ENCODE data around the gene HINFP. TPM values are rescaled to one million over a fixed set of nuclear protein-coding genes. Genes with fewer than 3 reads are reported as not detected.
"Not testable (repeated sequence)": the region's sequence is repeated elsewhere in the genome, so short reads cannot be mapped to it uniquely, and the experiment has no call there.

Gene HINFP
- total RNA-seq, 1 donor from 2014 or later: 17.3 TPM

DNA sequence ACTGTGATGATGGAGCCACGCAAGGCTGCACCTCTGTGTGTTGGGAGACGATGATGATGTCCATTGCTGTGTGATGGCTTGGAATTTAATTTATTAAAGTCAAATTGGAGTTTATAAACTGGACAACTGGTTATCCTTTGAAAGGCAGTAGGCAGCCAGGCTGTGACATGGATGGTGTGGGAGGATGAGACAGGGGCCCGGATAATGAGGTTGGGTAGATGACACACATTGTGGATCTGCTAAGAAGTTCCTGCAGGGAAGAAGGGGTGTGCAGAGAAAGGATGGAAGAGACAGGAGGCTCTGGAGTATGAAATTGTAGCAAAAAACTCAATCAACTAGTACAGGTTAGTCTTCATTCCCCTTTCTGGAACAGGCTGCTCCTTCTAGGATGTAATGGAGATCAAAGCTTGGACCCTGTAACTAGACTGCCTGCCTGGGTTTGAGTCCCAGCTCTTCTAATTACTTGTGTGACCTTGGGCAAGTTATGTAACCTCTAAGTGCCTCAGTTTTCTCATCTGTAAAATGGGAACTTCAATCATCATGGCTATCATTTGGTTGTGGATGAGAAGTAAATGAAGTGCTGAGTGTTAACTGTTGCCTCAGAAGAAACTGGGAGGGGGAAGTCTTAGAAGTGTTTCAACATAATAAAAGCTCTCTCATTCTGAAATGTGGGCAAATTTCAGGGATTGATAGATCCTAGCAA is 4.2 kb upstream of the HINFP start:
- DNase-seq (ENCODE audit: extremely low read depth, low read depth, low spot score): no peak

- no peak for DNase-seq (ENCODE audit: extremely low read depth, low read depth, low spot score)
Measured at GRCh38 chr11:119118227-119118626, 3.2 kb upstream of the HINFP start.

GRCh38 chr11:119118946-119119345 is 2.4 kb upstream of the HINFP start:
- no peak for DNase-seq (ENCODE audit: extremely low read depth, low read depth, low spot score)

DNA sequence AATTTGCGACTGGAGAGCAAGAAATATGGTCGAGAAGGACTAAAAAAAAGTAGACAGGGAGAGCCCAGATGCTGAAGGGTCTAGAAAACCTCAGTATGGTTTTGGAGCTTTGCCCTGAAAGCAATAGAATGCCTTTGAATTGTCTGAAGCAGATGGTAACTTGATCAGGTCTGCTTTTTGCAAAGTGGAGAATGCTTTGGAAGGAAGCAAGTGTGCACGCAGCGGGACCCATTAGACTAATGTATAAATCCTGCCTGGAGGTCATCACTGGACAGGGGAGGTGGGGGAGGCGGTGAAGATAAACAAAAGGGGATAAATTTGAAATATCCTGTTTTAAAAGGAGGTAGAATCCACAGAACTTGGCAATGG is 757 bp upstream of the HINFP start:
- no peak for DNase-seq (ENCODE audit: extremely low read depth, low read depth, low spot score)

DNA sequence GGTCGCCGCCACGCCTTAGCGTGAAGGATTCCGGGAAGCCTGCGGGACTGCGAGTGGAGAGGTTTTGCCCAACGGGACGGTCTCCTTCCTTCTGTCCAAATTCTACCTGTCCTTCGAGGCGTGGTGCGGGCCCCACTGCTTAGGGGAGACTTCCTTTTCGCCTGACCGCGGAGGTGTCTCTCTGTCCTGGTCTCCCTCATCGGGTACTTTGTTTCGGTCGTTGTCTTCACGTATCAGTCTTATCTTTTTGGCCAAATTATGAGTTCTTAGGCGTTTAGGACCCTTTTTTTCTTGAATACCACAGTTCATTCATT is 388 bp downstream of the HINFP start:
- no peak for DNase-seq (ENCODE audit: extremely low read depth, low read depth, low spot score)

GRCh38 chr11:119125821-119126220 is 4.4 kb downstream of the HINFP start:
- no peak for DNase-seq (ENCODE audit: extremely low read depth, low read depth, low spot score)

DNA sequence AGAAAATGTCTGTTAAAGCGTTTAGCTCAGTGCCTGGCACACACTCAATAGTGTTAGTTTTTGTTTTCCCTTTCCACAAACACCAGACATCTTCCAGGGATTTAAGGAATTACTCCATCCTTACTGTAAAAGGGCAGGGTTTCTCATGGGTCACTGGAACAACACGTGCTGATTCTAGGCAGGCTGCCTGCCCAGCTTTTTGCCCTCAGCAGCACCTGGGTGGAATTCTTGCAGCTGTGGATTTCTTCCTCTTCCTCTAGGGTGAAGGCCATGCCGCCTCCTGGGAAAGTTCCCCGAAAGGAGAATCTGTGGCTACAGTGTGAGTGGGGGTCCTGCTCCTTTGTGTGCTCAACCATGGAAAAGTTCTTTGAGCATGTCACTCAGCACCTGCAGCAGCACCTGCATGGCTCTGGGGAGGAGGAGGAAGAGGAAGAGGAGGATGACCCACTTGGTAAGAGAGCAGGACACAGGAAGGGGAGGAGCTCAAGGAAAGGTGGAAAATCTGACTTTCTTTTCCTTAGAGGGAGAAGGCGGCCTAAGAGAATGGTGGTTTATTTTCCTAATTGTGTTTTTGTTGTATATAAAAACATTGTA is 5.4 kb downstream of the HINFP start:
- DNase-seq (ENCODE audit: extremely low read depth, low read depth, low spot score): no peak

DNA sequence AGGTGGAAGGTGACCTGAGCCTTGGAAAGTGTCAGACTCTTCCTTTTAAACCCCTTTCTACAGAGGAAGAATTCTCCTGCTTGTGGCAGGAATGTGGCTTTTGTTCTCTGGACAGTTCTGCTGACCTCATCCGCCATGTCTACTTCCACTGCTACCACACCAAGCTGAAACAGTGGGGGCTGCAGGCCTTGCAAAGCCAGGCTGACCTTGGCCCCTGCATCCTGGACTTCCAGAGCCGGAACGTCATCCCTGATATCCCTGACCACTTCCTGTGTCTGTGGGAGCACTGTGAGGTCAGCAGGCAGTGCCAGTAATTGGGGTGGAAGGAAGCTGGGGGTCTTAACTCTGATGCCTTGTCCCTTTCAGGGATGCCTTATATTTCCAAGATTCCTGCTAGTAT is 9.3 kb downstream of the HINFP start:
- DNase-seq (ENCODE audit: extremely low read depth, low read depth, low spot score): no peak

DNA sequence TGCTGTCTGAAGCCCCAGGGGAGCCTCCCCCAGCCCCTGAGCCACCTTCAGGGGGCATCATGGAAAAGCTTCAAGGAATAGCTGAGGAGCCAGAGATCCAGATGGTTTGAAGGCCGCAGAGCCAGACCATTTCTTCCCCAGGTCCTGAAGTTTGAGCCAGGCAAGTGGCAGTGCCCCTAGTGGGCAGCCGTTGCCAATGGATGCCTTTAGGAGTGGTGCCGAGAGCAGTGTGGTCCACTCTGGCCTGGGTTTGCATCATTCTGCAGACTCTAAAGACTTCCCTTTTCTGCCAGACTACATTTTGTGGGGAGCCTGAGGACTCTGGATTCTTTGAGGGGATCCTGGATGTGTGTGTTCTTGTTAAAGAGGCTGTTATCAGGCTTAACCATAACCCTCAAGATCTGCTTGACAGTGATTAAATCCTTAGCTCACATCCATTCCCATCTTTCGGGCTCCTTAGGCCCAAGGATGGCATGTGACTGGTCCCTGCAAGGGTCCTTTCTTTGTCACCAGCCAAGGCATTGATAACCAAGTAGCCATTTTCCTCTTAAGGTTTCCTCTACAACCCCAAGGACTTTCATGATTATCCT is 13.1 kb downstream of the HINFP start:
- no peak for DNase-seq (ENCODE audit: extremely low read depth, low read depth, low spot score)

DNA sequence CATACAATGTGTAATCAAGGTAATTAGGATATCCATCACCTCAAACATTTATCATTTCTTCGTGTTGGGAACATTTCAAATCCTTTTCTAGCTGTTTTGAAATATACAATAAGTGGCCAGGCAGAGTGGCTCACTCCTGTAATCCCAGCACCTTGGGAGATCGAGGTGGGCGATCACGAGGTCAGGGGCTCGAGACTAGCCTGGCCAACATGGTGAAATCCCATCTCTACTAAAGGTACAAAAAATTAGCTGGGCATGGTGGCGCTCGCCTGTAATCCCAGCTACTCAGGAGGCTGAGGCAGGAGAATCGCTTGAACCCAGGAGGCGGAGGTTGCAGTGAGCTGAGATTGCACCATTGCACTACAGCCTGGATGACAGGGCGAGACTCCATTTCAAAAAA is 17.9 kb downstream of the HINFP start:
- not testable (repeated sequence) for DNase-seq (ENCODE audit: extremely low read depth, low read depth, low spot score)

DNA sequence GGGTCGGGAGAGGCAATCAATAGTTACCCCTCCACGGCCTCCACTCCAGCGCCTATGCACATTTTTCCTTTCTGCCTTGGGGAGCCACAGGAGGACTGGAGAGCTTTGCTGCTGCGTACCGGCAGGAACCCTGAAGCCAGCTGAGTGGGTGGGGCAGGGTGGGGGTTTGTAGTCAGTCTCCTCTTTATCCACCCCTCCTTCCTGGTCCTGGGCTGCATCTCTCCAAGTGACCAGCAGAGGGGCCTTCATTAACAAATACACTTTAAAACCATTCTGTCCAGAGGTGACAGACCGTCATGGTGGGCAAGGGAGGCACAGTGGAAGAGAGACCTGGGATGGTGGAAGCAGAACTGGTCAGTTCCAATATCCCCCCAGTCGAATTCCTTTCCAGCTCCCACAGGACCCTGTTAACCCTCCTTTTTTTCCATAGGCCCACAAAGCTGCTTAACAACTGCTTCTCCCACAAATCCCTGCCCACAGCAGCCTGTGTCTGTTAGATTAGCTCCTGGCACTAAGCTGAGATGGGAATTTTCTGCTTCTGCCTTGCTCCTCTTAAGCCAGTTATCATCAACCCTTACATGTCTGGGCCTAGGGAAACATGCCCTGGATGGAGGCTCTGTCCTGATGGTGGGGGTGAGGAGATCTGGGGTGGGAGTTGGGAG is 23.6 kb downstream of the HINFP start:
- DNase-seq (ENCODE audit: extremely low read depth, low read depth, low spot score): no peak

DNA sequence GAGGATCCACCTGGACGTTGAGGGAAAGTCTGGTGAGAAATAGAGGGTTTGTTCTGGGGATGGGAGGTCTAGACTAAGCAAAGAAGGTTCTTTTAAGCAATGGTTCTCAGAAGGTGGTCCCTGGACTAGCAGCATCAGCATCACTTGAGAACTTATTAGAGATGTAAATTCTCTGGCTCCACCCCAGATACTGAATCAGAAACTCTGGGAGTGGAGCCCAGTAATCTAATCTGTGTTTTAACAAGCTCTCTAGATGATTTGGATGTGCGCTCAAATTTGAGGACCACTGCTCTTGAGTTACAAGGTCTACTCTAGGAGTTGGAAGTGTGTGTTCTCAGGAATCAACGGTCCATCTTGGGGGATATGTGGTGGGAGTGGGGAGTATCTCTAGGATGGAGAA is 24.2 kb downstream of the HINFP start:
- no peak for DNase-seq (ENCODE audit: extremely low read depth, low read depth, low spot score)

DNA sequence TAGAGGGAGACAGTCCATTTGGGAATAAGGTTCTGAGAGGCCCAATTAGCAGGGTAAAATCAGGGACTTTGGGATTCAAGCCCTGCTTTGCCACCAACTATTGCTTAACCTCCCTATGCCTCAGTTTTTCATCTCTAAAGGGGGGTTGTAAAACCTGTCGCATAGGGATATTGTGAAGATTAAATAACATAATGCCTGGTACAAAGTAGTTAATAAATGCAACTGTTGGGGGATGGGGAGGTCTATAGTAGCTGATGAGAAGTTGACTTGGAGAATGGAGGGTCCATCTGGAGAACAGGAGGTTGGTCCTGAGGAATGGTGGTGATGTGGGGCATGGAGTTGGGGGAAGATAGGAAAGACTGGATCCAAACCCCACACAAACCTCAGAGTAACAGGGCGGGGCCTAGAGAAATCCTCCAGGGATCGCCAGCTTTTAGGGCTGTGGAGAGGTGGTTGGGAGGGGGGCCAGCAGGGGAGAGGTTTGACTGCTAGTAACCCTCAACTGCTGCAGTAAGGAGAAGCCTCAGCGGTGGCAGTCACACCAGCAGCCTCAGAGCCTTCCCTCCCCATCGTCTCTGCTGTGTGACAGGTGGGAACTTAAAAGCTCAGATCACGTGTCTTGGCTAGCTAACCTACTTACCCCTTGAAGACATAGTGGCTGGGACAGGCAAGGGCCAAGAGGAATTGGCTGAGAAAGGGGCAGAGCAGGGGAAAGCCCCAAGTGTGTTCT is 26.4 kb downstream of the HINFP start:
- DNase-seq (ENCODE audit: extremely low read depth, low read depth, low spot score): no peak

GRCh38 chr11:119148720-119149017 is 27.3 kb downstream of the HINFP start:
- DNase-seq (ENCODE audit: extremely low read depth, low read depth, low spot score): no peak

DNA sequence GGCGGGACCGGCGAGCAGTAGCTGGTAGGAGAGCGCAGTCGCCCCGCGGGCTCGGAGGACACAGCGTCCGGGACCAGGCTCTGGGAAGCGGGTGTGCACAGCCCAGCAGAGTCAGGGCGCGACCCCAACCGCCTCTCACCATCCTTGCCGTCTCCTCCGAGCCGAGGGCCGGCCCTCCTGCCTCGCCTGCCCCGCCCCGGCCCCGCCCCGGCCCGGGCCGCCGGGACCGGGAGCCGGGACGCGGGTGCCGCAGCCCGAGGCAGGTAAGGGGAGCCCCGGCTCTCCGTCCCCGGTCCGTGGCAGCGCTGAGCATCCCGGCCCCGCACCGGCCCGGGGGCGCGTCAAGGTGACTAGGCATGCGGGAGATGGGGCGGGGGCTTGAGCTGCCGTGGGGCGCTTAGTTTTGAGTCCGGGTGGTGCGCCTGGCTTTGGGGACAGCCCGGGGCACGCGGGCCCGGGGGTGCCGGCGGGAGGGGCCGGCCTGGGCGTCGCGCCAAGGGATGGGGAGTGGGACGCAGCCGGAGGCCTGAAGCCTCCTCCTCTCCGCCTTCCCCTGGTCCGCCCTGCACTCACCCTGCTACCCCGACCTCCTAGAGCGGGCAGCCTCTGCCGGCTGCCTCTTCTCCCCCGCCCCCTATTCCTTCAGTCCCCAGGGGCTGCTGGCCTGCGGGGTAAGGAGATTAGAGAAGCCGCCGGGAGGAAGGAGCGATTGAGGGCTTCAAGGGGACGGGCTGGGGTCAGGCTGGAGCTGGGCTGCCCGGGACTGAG is 27.8 kb downstream of the HINFP start, which contains the start of gene ABCG4:
Gene ABCG4 (plus strand): TSS at position 35 of the 768 bp plus-strand sequence. CDS start 914 bp downstream, outside the sequence.
- DNase-seq (ENCODE audit: extremely low read depth, low read depth, low spot score): no peak

GRCh38 chr11:119149786-119150275 is 28.5 kb downstream of the HINFP start:
- no peak for DNase-seq (ENCODE audit: extremely low read depth, low read depth, low spot score)

DNA sequence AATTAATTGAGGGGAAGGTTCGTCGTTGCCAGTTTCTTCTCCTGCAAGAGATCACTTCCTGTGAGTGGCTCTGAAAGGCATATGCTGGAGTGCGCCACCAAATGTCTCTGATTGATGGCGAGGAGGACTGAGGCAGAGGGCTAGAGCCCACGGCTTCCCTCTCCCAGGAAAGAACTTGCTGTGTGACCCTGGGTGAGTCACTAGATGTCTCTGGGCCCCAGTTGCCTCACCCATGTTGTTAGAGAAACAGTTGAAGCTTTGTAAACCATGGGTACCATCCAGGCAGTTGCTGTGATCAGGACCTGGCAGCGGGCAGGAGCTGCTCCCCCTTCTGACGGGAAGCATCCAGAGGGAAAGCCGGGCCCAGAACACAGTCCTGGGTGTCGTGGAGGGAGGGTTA is 30.7 kb downstream of the HINFP start:
- no peak for DNase-seq (ENCODE audit: extremely low read depth, low read depth, low spot score)

- no peak for DNase-seq (ENCODE audit: extremely low read depth, low read depth, low spot score)
Measured at GRCh38 chr11:119152604-119153003, 31.2 kb downstream of the HINFP start.

DNA sequence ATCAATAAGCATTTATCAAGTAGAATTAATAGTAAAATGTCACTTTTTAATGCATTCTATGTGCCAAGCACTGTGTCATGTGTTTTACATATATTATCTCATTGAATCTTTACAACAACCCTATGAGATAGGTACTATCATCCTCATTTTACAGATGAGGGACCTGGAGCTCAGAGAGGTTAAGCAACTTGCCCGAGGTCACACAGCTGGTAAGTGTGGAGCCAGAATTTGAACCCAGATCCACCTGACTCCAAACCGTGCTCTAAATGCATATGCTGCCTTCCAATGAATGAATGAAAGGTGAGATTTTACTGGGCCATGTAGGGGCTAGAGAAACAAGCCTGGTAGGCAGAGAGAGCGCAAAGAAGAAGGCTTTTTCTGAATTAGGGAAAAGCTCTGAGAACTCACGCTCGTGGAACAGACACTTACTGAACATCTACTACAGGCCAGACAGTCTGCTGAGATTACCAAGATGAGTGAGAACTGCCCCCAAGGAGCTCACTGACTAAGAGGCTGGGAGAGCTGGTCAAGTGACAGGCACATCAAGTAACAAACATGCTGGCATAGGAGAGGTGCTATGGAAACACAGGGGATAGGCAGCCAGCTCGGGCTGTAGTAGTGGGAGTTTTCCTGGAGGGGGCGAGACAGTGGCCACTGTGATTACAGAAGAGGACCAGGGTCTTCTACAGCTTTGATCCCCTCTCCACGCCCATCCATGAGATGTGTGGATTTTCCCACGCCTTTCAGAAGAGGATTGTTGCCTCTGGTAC is 31.9 kb downstream of the HINFP start:
- no peak for DNase-seq (ENCODE audit: extremely low read depth, low read depth, low spot score)

DNA sequence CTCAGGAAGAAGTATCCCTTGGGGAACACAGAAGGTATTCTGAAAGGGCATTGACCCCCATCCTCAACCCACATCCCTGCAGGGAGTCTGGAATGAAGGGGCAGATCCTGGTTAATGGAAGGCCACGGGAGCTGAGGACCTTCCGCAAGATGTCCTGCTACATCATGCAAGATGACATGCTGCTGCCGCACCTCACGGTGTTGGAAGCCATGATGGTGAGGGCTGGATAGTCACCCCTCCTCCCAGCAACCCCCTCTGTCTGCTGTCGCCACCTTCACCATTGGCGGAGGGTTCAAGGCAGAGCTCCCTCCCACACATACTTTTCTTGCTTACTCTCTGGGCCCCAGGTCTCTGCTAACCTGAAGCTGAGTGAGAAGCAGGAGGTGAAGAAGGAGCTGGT is 32.8 kb downstream of the HINFP start:
- DNase-seq (ENCODE audit: extremely low read depth, low read depth, low spot score): no peak

Measured in glomerular endothelial cell (primary cell).